NT2/D1 (cell line): ENCODE results near the gene KIF20A.

Experiments
- SUZ12 ChIP-seq: IDR thresholded peaks from 2 replicates; pipeline ENCODE4 v1.6.1; 2011; ENCODE audit not compliant: insufficient read length, insufficient read depth; ENCODE audit errors: extremely low read depth
- YY1 ChIP-seq: IDR thresholded peaks from 2 replicates; pipeline ENCODE4 v1.6.1; 2011; ENCODE audit not compliant: insufficient read length, insufficient read depth
- ZNF274 ChIP-seq: IDR thresholded peaks from 2 replicates; pipeline ENCODE4 v1.6.1; 2011; ENCODE audit warnings: mild to moderate bottlenecking, low read depth, low read length

DNA sequence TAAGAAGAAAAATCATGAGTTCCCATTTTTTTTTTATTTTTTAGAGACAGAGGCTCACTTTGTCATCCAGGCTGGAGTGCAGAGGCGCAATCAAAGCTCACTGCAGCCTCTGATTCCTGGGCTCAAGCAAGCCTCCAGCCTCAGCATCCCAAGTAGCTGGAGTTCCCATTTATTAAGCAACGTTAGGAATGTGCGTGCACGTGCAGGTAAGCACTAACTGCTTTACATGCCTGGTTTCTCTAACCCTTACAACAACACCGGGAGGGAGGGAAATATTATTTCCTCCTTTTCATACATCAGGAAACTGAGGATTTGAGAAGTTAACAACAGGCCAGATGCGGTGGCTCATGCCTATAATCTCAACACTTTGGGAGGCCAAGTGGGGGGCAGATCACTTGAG is 50.5 kb downstream of the KIF20A start:
- TF ChIP-seq YY1: no peak
- TF ChIP-seq ZNF274: no peak
- TF ChIP-seq SUZ12: no peak
